OCI-LY3 (cell line): ENCODE data around the gene IL17REL.

Source experiments
- EZH2phosphoT487 ChIP-seq: fragments of 200-600 bp; shearing (Covaris generic); IDR thresholded peaks from 2 replicates; pipeline ENCODE4 v1.6.1; 2018; ENCODE audit warnings: antibody characterized with exemption, mixed run types, low read depth
- TF ChIP-seq, protein P1 (sequence below): fragments of 200-600, 300-600 bp; sonication (generic); IDR thresholded peaks from 2 replicates; pipeline ENCODE4 v1.5.1; 2014; ENCODE audit warnings: antibody characterized with exemption, low read length, low read depth

DNA sequence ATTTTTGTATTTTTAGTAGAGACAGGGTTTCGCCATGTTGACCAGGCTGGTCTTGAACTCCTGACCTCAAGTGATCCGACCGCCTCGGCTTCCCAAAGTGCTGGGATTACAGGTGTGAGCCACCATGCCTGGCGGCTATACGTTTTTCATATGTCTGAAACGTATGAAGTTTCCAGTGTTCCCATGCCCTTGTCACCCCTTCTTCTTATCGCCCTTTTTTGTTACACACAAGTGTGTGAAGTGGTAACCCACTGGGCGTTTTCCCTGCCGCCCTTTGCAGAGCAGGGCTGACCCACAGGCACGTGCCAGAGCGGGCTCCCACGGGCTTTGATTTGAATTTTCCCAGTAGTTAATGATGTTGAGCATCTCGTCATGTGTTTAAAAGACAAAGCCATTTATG is 35.0 kb downstream of the IL17REL start:
- TF ChIP-seq, protein P1, sequence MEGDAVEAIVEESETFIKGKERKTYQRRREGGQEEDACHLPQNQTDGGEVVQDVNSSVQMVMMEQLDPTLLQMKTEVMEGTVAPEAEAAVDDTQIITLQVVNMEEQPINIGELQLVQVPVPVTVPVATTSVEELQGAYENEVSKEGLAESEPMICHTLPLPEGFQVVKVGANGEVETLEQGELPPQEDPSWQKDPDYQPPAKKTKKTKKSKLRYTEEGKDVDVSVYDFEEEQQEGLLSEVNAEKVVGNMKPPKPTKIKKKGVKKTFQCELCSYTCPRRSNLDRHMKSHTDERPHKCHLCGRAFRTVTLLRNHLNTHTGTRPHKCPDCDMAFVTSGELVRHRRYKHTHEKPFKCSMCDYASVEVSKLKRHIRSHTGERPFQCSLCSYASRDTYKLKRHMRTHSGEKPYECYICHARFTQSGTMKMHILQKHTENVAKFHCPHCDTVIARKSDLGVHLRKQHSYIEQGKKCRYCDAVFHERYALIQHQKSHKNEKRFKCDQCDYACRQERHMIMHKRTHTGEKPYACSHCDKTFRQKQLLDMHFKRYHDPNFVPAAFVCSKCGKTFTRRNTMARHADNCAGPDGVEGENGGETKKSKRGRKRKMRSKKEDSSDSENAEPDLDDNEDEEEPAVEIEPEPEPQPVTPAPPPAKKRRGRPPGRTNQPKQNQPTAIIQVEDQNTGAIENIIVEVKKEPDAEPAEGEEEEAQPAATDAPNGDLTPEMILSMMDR, result no peak
- no peak for TF ChIP-seq EZH2phosphoT487
